OCI-LY3 (cell line): ENCODE results near the gene ARID1B.

Experiments
- H2AFZ ChIP-seq: fragments of 200-600, 300-600 bp; shearing (Covaris generic); 2 replicates; pipeline ENCODE4 v1.6.0; 2014; ENCODE audit warnings: antibody characterized with exemption, low read depth, low read length
- H3K27ac ChIP-seq: fragments of 200-600, 300-600 bp; sonication (generic); 2 replicates; pipeline ENCODE4 v1.5.1; 2014; ENCODE audit warnings: mild to moderate bottlenecking, low read length, moderate library complexity, mixed read lengths
- H3K27me3 ChIP-seq: fragments of 200-600, 300-600 bp; sonication (generic); 2 replicates; pipeline ENCODE4 v1.6.1; 2014; ENCODE audit warnings: low read depth, low read length, mixed read lengths
- H3K36me3 ChIP-seq: fragments of 200-600, 300-600 bp; sonication (generic); replicated peaks from 2 replicates; pipeline ENCODE3; 2014; ENCODE audit warnings: low read depth, low read length, mixed read lengths
- H3K4me1 ChIP-seq: fragments of 300-600, 200-600 bp; sonication (generic); 2 replicates; pipeline ENCODE4 v1.6.1; 2014; ENCODE audit warnings: low read length, mixed read lengths
- H3K4me2 ChIP-seq: fragments of 200-600, 300-600 bp; sonication (generic); 2 replicates; pipeline ENCODE4 v1.6.1; 2014; ENCODE audit warnings: low read length, mixed read lengths
- H3K4me3 ChIP-seq: fragments of 300-600, 200-600 bp; sonication (generic); 2 replicates; pipeline ENCODE4 v1.5.1; 2014; ENCODE audit warnings: antibody characterized with exemption, mild to moderate bottlenecking, low read length, moderate library complexity
- H3K79me2 ChIP-seq: fragments of 300-600, 200-600 bp; shearing (Covaris generic); 2 replicates; pipeline ENCODE4 v1.6.1; 2014; ENCODE audit warnings: mild to moderate bottlenecking, low read length, mixed read lengths
- H3K9ac ChIP-seq: fragments of 300-600, 200-600 bp; shearing (Covaris generic); 2 replicates; pipeline ENCODE4 v1.6.0; 2014; ENCODE audit warnings: mild to moderate bottlenecking, low read length, moderate library complexity
- H3K9me3 ChIP-seq: fragments of 200-600, 300-600 bp; shearing (Covaris generic); 2 replicates; pipeline ENCODE4 v1.6.1; 2014; ENCODE audit warnings: low read length, mixed read lengths; ENCODE audit not compliant: insufficient read depth
- H4K20me1 ChIP-seq: fragments of 200-600, 300-600 bp; sonication (generic); 2 replicates; pipeline ENCODE4 v1.6.1; 2016; ENCODE audit warnings: low read length, mixed read lengths; ENCODE audit not compliant: insufficient read depth
- CTCF ChIP-seq: fragments of 200-600, 300-600 bp; sonication (generic); IDR thresholded peaks from 2 replicates; pipeline ENCODE4 v1.5.1; 2014; ENCODE audit warnings: antibody characterized with exemption, low read length, low read depth
- EZH2phosphoT487 ChIP-seq: fragments of 200-600 bp; shearing (Covaris generic); IDR thresholded peaks from 2 replicates; pipeline ENCODE4 v1.6.1; 2018; ENCODE audit warnings: antibody characterized with exemption, mixed run types, low read depth

Gene ARID1B

DNA sequence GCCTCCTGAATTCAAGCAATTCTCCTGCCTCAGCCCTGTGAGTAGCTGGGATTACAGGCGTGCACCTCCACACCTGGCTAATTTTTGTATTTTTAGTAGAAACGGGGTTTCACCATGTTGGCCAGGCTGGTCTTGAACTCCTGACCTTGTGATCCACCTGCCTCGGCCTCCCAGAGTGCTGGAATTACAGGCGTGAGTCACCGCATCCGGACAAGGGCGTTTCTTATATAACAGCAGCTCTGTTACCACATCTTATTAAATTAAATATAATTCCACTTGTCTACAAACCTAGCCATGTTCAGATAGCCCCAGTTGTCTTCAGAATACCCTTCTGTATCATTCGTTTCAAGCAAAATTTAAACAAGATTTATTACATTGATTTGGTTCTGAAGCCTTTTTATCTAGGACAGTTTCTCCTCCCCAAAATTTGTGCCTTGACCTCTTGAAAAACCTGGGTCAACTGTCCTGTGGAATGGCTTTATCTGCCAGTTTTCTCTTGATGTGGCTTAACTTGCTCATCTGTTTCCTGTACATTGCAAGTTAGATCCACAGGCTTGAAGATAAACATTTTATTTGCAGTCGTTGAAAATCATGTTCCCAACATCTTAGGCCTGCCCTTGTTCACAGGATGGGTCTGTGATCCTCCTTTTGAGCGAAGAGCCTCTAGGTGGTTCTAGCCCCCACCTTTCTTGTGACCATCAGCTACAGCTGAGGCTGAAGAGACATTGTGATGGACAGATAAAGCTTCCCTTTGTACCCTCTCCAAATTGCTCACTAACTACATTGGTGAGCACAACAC lies 132.2 kb downstream of the ARID1B start:
- Histone ChIP-seq H3K79me2 (no peaks in the 10 kb centered on the region), H3K4me2 (no peak overlapping the region), H4K20me1 (no peaks in the 10 kb centered on the region; the same call in 1 of the 2 replicates)

GRCh38 chr6:156910011-156910334 lies 132.8 kb downstream of the ARID1B start:
- no peaks in the 10 kb centered on the region for H3K79me2 ChIP-seq
- no peak overlapping the region for H3K4me2 ChIP-seq
- no peaks in the 10 kb centered on the region for H3K9me3 ChIP-seq
- no peak overlapping the region for H3K27ac ChIP-seq
- no peaks in the 10 kb centered on the region for H3K27me3 ChIP-seq
- no peaks in the 10 kb centered on the region for H3K36me3 ChIP-seq
- TF ChIP-seq CTCF (no peak), EZH2phosphoT487 (no peak)
- no peak overlapping the region for H3K4me3 ChIP-seq
- H3K9ac ChIP-seq, result no peak overlapping the region
- no peaks in the 10 kb centered on the region; the same call in 1 of the 2 replicates for H4K20me1 ChIP-seq
- no peak overlapping the region for H2AFZ ChIP-seq
- H3K4me1 ChIP-seq, result no peaks in the 10 kb centered on the region

More for the DNA sequence above, 132.2 kb downstream of the ARID1B start:
- Histone ChIP-seq H3K9me3 (no peaks in the 10 kb centered on the region), H3K9ac (no peak overlapping the region), H3K36me3 (no peaks in the 10 kb centered on the region), H2AFZ (no peak overlapping the region), H3K4me3 (no peak overlapping the region), H3K27me3 (no peaks in the 10 kb centered on the region), H3K4me1 (no peaks in the 10 kb centered on the region), H3K27ac (no peak overlapping the region)
- no peak for TF ChIP-seq EZH2phosphoT487
- no peak for TF ChIP-seq CTCF

GRCh38 chr6:156910938-156911337 lies 133.8 kb downstream of the ARID1B start:
- no peak overlapping the region for H3K9ac ChIP-seq
- H3K9me3 ChIP-seq, result no peaks in the 10 kb centered on the region
- TF ChIP-seq EZH2phosphoT487 (no peak), CTCF (no peak)
- no peaks in the 10 kb centered on the region for H3K36me3 ChIP-seq
- H3K27ac ChIP-seq, result no peak overlapping the region
- no peaks in the 10 kb centered on the region for H3K27me3 ChIP-seq
- H3K4me3 ChIP-seq, result no peak overlapping the region
- no peaks in the 10 kb centered on the region; the same call in 1 of the 2 replicates for H4K20me1 ChIP-seq
- no peak overlapping the region for H2AFZ ChIP-seq
- no peaks in the 10 kb centered on the region for H3K79me2 ChIP-seq
- no peak overlapping the region for H3K4me2 ChIP-seq
- H3K4me1 ChIP-seq, result no peaks in the 10 kb centered on the region

DNA sequence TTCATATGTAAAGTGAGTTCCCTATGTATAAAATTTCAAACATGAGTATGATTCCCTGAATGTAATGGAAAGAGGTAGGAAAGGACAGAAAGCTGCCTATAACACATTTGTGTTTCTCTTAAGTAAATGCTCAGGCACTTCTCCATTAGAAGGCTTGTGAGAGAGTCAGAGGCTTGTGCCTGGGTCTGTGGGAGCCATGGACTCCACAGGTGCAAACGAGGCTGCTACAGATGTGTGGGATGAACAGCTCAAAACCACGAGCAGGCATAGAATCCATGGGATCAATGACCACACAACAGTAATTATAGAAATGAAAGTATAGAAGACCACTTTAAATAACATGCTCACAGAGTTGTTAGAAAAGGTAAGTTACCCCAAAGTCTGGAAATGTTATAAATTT lies 134.4 kb downstream of the ARID1B start:
- Histone ChIP-seq H3K9ac (no peak overlapping the region), H4K20me1 (no peaks in the 10 kb centered on the region; the same call in 1 of the 2 replicates), H3K9me3 (no peaks in the 10 kb centered on the region), H3K36me3 (no peaks in the 10 kb centered on the region), H3K4me1 (no peaks in the 10 kb centered on the region), H3K27me3 (no peaks in the 10 kb centered on the region), H3K27ac (no peak overlapping the region), H3K4me2 (no peak overlapping the region), H3K79me2 (no peaks in the 10 kb centered on the region), H3K4me3 (no peak overlapping the region), H2AFZ (no peak overlapping the region)
- TF ChIP-seq CTCF, result no peak
- TF ChIP-seq EZH2phosphoT487, result no peak
